ENCODE measurements around the gene ETF1.

GRCh38 chr5:138466125-138466899 is 76.7 kb downstream of the ETF1 start:
- TF ChIP-seq CTCF (conservative IDR thresholded peaks at IDR 0.05; ENCODE audit: low read length) (no peak), EZH2phosphoT487 (IDR thresholded peaks at IDR 0.05; ENCODE audit: borderline replicate concordance) (no peak)
